ENCODE data around the gene CDH1.
"Not testable (repeated sequence)": the region's sequence is repeated elsewhere in the genome, so short reads cannot be mapped to it uniquely, and the experiment has no call there.

Gene CDH1

DNA sequence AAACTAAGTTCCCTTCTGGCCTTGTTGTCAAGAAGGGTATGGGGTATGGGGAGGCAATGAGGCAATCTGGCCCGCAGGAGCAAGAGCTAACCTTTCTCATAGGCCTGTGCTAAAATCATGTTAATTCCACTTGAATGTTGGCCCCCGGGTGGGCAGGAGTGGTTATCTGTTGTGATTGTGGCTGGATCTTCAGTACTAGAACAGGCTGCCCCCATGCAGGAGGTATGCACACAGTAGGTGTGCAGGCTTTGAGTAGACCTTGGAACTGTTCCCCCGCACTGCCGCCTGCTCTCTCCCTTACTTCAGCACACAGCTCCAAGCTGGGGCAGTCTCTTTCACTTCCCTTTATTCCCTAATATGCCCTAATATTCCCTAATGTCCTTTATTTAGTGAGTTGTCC lies 53.9 kb downstream of the CDH1 start:
- no peak for DNase-seq (ENCODE audit: low read depth in 2 of 2)

DNA sequence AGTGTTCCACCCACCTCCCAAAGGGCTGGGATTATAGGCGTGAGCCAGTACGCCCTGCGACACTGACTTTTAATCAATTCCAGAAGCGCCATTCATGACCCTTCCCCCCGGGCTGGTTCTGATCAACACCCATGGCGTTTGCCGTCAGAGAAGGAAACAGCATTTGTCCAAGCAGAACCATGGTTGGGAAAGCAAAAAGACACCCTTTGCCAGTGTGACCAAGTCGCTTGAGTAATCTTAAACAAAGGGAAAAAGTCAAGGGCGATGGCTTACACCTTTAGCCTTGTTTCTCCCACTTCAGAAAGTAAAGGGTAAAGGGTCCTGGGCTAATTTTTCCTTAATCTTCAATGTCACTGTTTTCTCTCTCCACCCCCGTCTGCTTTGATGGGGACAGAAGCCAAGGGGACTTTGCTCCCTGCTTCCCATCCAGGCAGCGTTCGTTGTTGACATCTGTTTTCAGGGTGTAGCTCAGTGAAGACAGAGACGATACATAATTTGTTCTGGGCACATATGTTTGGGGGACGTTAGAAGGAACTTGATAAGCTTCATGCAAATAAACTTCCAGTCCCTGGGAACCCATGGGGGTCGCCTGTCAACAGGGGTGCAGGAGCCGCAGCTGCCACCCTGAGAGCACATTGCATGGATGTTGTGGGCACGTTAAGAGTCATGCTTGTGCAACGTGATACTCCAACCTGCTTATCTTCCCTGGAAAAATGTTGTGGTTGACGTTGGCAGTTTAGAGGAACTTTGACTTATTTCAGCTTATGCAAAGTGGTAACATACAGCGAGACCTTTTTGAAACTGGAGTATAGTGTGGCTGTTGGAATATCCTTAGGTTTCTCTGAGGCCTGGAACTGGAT lies 55.6 kb downstream of the CDH1 start:
- no peak for DNase-seq (ENCODE audit: low read depth in 2 of 2)

DNA sequence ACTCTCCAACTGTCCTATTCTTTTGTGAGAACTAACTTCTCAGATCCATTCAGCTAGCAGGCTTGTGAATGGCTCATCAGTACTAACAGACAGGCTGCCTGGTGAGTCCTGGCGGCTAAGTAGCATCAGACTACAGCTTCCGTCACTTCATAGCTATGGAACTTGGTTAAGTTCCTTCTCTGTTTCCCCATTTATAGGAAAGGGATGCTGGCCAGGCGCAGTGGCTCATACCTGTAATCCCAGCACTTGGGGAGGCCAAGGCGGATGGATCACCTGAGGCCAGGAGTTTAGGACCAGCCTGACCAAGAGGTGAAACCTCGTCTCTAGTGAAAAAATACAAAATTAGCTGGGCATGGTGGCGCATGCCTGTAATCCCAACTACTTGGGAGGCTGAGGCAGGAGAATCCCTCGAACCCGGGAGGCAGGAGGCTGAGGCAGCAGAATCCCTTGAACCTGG lies 56.3 kb downstream of the CDH1 start:
- no peak for DNase-seq (ENCODE audit: low read depth in 2 of 2)

DNA sequence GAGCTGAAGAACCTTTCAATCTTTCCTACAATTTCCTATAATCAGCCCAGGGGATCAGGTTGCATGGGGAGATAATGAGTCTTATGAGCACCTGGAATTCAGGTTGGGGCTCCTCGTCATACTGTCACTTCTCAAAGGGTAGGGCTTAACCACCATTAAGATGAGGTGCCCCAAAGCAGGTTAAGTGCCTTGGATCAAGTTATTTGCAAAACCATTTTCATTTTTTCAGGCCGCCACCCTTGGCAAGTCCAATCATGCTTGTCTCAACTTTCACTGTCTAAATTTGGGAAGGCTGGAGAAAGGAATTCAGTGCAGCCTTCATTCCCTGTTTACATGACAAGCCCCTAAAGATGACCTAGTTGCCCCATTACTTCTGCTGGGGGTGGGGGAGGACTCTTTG lies 61.3 kb downstream of the CDH1 start:
- no peak for DNase-seq (ENCODE audit: low read depth in 2 of 2)

DNA sequence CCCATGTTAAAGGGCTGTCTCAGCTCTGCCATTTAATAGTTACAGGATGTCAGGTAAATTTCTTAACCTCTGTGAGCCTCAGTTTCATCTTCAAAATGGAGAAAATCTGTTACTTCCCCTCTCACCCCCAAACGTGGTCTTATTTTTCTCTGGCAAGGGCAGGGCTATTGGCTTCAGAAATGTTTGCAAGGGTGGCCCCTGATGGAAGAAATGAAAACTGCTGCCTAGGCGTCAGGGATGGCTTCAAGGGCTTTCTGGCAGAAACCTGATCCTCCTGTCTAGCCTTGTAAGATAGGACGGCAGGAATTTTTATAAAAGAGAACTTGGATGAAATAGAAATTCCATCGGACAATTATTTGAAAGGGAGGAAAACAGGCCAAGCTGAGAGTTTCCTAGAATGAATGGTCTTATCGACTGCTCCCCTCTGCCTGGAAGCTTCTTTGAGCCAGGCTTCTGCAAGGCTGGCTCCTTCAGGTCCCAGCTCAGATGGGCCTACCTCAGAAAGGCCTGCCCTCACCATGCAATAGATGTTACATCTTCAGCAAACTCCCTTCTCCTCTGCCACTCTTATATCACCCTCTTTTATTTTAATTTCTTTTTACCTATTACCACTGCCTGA lies 63.3 kb downstream of the CDH1 start:
- DNase-seq (ENCODE audit: low read depth in 2 of 2): peak; percentile 5 to 14

DNA sequence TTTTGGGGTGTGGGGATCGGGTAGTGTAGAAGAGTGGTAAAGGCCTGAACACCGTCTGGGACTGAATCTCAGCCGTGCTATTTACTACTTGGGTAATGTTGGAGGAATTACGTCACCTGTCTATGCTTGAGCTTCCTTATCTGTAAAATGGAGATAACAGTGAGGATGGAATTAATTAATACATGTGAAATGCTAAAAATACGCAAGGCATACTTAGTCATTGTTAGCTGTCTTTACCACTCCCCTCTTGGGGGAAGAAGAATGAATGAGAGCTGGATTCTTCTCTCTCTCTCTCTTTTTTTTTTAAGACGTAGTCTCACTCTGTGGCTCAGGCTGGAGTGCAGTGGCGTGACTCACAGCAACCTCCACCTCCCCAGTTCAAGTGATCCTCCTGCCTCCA lies 65.1 kb downstream of the CDH1 start:
- no peak for DNase-seq (ENCODE audit: low read depth in 2 of 2)

DNA sequence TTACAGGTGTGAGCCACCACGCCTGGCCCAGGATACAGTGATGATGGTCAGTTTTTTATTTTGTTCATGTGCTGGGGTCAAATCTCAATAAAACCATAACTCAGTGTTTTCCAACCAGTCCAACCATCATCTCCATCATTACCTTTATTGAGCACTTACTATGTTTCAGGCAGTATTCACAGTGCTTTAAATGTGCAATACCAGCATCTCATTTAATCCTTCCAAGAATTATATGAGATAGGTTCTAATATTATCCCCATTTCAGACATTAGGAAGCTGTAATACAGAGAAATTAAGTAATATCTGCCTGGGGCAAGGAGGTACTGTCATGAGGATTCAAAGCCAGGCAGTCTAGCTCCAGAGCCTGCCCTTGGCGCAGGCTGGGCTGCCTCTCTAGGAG lies 69.3 kb downstream of the CDH1 start:
- no peak for DNase-seq (ENCODE audit: low read depth in 2 of 2)

DNA sequence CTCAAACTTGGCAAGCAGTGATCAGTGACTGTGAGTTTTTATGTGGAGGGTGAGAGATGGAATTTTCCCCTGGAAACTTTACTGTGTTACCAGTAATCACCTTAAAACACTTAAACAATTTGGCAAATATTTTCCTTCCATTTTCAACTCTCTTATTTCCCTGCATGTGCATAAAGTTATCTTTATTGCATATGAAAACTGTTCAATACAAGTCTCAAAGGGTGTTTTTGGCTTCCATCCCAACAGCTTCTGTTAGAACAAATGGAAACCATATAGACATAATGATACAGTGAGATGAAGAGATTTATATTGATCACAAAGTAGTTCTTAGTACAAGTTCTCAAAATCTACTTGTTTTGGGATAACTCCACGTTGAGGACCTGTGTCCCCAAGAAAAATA lies 69.9 kb downstream of the CDH1 start:
- no peak for DNase-seq (ENCODE audit: low read depth in 2 of 2)

DNA sequence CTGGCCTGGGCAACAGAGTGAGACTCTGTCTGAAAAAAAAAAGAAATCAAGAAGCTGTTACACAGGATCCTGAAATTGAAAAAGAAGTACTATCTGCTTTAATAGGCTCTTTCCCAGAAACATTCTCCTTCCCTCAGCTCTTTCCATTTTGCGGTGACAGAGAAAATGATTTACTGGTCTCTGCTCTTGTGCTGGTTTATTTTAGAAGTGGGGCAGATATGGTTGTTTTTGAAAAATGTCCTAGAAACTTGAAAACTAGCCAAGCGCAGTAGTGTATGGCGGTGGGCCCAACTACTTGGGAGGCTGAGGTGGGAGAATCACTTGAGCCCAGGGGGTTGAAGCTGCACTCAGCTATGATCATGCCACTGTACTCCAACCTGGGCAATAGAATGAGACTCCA lies 77.4 kb downstream of the CDH1 start:
- no peak for DNase-seq (ENCODE audit: low read depth in 2 of 2)

DNA sequence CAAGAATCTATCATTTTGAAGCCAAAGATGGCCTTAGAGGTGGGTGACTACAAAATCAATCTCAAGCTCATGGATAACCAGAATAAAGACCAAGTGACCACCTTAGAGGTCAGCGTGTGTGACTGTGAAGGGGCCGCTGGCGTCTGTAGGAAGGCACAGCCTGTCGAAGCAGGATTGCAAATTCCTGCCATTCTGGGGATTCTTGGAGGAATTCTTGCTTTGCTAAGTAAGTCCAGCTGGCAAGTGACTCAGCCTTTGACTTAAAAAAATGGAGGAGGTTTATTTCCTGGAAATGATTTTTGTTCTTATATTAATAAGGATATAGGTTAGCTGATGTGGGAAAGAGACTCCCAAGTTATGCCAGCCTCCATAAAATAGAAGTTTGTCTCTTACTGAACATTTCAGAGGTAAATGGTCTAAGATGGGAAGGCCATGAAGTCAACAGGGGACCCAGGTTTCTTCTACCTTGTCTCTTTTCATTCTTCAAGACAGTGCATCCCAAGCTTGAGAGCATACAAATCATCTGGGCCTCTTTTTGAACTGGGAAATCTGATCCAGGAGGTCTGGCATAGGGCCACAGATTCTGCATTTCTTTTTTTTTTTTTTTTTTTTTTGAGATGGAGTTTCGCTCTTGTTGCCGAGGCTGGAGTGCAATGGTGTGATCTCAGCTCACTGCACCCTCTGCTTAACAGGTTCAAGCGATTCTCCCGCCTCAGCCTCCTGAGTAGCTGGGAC lies 86.5 kb downstream of the CDH1 start:
- DNase-seq (ENCODE audit: low read depth in 2 of 2): no peak

DNA sequence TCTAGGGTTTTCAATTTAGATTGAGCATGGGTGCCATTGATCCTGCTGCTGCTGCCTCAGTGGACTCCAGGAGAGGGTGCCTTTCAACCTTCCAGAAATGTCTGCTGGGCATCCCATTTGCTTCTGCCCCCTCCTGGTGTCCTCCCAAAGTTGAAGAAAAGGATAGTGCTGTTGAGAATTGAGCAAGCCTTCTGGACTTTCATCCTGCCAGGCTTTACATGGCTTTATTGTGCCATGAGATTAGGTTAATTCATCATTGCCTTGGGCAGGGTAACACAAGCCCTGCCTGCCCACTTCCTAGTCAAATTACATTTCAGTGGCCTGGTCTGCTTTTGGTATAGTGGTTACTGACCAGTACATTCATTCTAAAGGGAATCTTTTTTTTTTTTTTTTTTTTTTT lies 88.3 kb downstream of the CDH1 start:
- DNase-seq (ENCODE audit: low read depth in 2 of 2): no peak

DNA sequence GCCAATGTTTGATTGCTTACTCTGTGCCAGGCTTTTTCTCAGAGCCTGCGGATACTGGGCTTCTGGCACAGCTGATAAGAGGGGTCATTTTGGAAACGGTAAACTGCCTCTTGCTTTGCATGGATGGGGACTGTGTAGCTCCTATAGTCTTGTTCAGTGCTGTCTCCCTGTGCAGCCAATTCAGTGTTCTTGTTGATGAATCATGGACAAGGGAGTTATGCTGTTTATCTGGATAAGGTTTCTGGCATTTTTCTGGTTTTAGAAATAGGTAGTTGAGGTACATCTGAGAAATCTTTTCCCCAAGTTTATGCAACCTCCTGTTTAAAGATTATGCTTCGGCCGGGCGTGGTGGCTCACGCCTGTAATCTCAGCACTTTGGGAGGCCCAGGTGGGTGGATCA lies 89.6 kb downstream of the CDH1 start:
- no peak for DNase-seq (ENCODE audit: low read depth in 2 of 2)

DNA sequence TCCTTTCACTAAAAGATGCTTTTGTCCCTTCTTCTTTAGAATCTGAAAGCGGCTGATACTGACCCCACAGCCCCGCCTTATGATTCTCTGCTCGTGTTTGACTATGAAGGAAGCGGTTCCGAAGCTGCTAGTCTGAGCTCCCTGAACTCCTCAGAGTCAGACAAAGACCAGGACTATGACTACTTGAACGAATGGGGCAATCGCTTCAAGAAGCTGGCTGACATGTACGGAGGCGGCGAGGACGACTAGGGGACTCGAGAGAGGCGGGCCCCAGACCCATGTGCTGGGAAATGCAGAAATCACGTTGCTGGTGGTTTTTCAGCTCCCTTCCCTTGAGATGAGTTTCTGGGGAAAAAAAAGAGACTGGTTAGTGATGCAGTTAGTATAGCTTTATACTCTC lies 96.2 kb downstream of the CDH1 start:
- no peak for DNase-seq (ENCODE audit: low read depth in 2 of 2)

DNA sequence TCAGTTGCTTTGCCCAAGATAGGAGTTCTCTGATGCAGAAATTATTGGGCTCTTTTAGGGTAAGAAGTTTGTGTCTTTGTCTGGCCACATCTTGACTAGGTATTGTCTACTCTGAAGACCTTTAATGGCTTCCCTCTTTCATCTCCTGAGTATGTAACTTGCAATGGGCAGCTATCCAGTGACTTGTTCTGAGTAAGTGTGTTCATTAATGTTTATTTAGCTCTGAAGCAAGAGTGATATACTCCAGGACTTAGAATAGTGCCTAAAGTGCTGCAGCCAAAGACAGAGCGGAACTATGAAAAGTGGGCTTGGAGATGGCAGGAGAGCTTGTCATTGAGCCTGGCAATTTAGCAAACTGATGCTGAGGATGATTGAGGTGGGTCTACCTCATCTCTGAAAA lies 97.5 kb downstream of the CDH1 start:
- DNase-seq (ENCODE audit: low read depth in 2 of 2): no peak

DNA sequence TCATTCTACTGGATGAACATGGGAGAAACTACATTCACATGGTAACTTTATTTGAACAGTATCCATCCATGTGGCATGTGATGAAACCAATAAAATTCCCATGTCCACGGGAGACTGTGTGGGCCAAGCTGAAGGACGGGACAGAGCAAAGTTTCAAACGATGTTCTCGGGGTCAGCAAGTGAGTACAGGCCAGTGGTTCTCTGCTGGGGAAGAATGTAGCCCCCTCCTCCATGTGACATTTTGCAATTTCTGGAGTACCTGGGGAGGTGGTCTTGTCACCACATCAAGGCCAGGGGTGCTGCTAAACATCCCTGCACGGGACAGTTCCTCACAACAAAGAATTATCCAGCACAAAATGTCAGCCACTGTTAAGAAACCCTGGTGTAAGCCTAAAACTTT lies 98.9 kb downstream of the CDH1 start:
- DNase-seq (ENCODE audit: low read depth in 2 of 2): no peak

DNA sequence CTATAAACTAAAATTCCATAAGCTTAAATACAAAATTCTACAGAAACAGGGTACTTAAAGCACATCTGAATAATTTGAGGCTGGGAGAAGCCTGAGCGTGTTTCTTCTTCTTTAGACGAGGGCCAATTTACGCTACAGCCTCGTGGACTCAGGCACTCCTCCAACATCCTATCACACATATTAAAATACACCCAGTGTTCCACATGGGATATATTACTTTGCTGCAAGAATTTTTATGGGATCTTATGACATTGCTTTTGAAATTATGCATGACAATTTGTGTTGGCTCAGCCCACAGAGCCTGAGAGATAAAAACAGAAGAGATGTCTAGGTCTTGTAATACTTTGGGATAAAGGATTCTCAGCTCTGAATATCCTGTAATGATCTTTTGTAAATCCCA lies 102.7 kb downstream of the CDH1 start:
- DNase-seq (ENCODE audit: low read depth in 2 of 2): no peak

DNA sequence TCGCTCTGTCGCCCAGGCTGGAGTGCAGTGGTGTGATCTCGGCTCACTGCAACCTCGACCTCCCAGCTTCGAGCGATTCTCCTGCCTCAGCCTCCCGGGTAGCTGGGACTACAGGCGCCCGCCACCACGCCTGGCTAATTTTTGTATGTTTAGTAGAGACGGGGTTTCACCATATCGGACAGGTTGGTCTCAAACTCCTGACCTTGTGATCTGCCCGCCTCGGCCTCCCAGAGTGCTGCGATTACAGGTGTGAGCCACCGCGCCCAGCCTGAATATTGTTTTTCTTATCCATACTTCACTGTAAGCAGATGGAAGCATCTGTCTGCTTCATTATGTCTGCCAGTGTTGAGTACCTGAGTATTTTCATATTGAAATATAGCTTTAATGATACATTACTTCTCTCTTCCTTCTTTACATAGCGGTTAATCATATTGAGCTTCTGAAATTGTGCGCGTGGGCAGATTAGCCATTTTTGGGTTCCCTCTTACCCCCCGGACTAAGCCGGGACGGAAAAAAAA lies 105.9 kb downstream of the CDH1 start:
- DNase-seq (ENCODE audit: low read depth in 2 of 2): not testable (repeated sequence)

DNA sequence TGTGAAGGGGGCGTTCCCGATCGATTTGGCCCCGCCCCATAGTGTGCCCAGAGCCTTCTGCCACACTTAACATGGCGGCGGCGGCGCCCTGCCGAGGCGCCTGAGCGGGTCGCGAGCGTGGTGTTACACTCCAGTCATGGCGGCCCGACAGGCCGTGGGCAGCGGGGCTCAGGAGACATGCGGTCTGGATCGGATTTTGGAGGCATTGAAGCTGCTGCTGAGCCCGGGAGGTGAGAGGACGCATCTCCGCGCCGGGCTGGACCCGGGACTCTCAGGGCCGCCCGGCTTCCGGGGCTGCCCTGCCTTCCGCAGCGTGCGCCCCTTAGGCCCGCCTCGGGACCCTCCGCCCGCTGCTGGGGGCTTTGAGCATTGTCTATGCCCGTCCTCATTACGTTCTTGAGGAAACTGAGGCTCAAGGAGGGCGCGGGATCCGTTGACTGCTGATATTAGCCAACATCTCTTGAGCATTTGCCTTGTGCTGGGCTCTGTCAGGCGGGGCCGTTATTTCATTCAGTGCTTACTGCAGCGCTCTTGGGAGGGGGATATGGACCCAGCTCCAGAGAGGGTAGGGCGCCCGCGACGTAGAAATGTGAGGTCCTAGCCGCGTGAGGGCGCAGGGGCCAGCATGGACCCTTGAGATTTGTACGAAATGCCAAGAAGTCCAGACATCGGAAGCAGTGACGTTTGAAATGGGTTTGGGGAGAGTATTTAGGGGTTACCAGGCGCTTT lies 106.6 kb downstream of the CDH1 start, which contains the start of gene TANGO6:
TSS of gene TANGO6 (plus strand) at position 50 of the 729 bp plus-strand sequence. CDS start at position 137, 87 bp downstream.
- DNase-seq (ENCODE audit: low read depth in 2 of 2): peak; percentile 93 to 95

DNA sequence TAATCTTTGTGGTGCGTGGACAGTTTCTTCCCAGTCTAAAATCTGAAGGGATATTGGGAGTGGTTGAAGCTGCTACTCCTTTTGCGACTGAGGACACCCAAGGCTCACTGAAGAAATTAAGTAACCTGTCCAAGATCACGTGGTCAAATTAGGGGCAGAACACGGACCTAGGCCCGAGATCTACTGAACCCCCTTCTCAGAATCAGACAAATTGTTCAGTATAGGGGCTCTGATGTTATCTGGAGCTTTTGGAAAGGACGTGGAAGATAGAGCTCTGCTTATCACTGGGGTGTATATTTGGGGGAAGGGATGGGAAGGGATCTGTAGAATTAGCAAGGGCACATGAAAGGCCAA lies 107.1 kb downstream of the CDH1 start:
- DNase-seq (ENCODE audit: low read depth in 2 of 2): no peak

DNA sequence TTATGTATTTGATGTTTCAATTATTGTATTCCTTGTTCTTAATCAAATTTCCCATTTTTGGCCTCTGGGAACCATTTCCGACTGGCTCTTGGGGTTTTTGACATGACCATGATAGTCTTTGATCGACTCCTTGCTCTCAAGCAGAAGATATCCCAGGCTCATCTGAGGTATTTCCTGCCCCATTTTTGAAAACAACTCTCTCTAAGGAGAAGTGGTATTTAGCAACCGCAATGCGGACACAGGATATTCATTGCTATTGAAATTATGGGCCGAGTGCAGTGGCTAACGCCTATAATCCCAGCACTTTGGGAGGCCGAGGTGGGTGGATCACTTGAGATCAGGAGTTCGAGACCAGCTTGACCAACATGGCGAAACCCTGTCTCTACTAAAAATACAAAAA lies 111.7 kb downstream of the CDH1 start:
- no peak for DNase-seq (ENCODE audit: low read depth in 2 of 2)

DNA sequence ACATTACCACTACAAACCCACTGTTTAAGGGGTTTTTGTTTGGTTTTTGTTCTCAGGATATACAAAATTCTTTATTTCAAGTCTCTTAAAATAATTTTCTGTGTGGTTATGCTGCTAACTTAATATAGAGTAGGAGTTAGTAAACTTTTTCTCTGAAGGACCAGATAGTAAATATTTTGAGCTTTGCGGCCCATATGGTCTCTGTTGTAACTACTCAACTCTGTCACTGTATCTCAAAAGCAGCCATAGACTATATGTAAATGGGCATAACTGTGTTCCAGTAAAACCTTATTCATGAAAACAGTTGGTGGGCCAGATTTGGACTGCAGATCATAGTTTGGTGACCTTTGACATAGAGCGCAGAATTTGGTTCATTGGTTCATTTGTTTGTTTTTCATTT lies 113.4 kb downstream of the CDH1 start:
- no peak for DNase-seq (ENCODE audit: low read depth in 2 of 2)

DNA sequence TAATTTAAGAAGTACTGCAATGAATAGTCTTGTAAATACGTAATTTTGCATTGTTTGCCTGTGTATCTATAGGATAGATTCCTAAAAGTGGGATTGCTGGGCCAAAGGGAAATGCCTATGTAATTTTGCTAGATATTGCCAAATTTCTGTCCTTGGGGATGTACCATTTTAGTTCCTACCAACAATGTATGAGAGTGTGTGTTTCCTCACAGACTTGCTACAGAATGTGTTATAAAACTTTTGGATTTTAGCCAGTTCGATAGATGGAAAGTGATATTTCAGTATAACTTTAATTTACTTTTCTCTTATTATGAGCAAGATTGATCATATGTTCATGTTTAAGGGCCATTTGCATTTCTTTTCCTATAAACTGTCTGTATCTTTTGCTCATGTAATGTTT lies 114.5 kb downstream of the CDH1 start:
- no peak for DNase-seq (ENCODE audit: low read depth in 2 of 2)
